Thoracic aorta (tissue), 2 donors: Measurements from ENCODE around the gene MCF2L. TPM values are rescaled to one million over a fixed set of nuclear protein-coding genes. Genes with fewer than 3 reads are reported as not detected.

Source experiments
- ATAC-seq: fragments of 150-250 bp; one replicate; pipeline ENCODE4 v1.8.0; 2017; ENCODE audit warnings: low read depth; ENCODE audit not compliant: insufficient number of reproducible peaks, low FRiP score
- DNase-seq: peaks from one replicate; pipeline ENCODE4 v3.0.0-alpha.2; 2020; ENCODE audit warnings: low spot score
- H3K27ac ChIP-seq, 2 donors: fragments of 200-600 bp; sonication (generic); 1 replicate in 1 of 2; 2 replicates in 1 of 2; pipeline ENCODE4 v1.5.1; 2016; ENCODE audit warnings: mild to moderate bottlenecking in 2 of 2, moderate library complexity in 2 of 2
- H3K27me3 ChIP-seq: fragments of 200-600 bp; sonication (generic); replicated peaks from 2 replicates; pipeline ENCODE4 v1.6.0; 2016; ENCODE audit warnings: mild to moderate bottlenecking; ENCODE audit not compliant: insufficient read depth
- H3K36me3 ChIP-seq: fragments of 200-600 bp; sonication (generic); one replicate; pipeline ENCODE4 v1.5.1; 2016
- H3K4me1 ChIP-seq, 2 donors: fragments of 200-600 bp; sonication (generic); 1 replicate in 1 of 2; 2 replicates in 1 of 2; pipeline versions ENCODE4 v1.5.1 to v1.6.0; 2016; ENCODE audit warnings: low read depth in 2 of 2, mild to moderate bottlenecking in 1 of 2; ENCODE audit not compliant: control insufficient read depth in 1 of 2
- H3K4me3 ChIP-seq: fragments of 200-600 bp; sonication (generic); 2 replicates; pipeline ENCODE4 v1.5.1; 2016; ENCODE audit warnings: mild to moderate bottlenecking
- H3K9me3 ChIP-seq: fragments of 200-600 bp; sonication (generic); 2 replicates; pipeline ENCODE4 v1.5.1; 2016
- CTCF ChIP-seq: fragments of 200-600 bp; sonication (generic); IDR thresholded peaks from one replicate; pipeline ENCODE4 v1.5.1; 2019; ENCODE audit warnings: antibody characterized with exemption
- total RNA-seq, 2 donors: library from RNA; depleted of rRNA; stranded (reverse); fragments of >200 nt; gene quantifications; one replicate each; pipeline versions ENCODE4 v1.1.0 to v1.2.3, GENCODE V29; 2016

The MCF2L gene
- total RNA-seq, 2 donors from 2014 or later, result 34.9 to 49.2 TPM

GRCh38 chr13:112974125-112974524, 5.1 kb downstream of the MCF2L start:
- H3K27ac ChIP-seq, result no peak overlapping the region
- no peak for TF ChIP-seq CTCF
- ATAC-seq (no peak), DNase-seq (no peak)
- H3K4me1 ChIP-seq, result peaks cover 0 to 7% of the 10 kb centered on the region in 2 donors
- H3K36me3 ChIP-seq, result no peaks in the 10 kb centered on the region
- no peaks in the 10 kb centered on the region for H3K9me3 ChIP-seq
- H3K4me3 ChIP-seq, result no peak overlapping the region
- peaks cover 7% of the 10 kb centered on the region for H3K27me3 ChIP-seq

- ATAC-seq, result no peak
- no peaks in the 10 kb centered on the region for H3K36me3 ChIP-seq
- no peak for TF ChIP-seq CTCF
Measured at GRCh38 chr13:112974671-112975070, 5.7 kb downstream of the MCF2L start.

GRCh38 chr13:112975401-112975939, 6.5 kb downstream of the MCF2L start:
- no peak for DNase-seq
- Histone ChIP-seq H3K27me3 (no peaks in the 10 kb centered on the region), H3K36me3 (no peaks in the 10 kb centered on the region), H3K27ac (no peak overlapping the region), H3K9me3 (no peaks in the 10 kb centered on the region), H3K4me1 (no peaks in the 10 kb centered on the region), H3K4me3 (no peak overlapping the region)
- TF ChIP-seq CTCF, result no peak
- no peak for ATAC-seq

More at GRCh38 chr13:112974671-112975070, 5.7 kb downstream of the MCF2L start:
- peaks cover 3% of the 10 kb centered on the region for H3K27me3 ChIP-seq
- no peaks in the 10 kb centered on the region for H3K9me3 ChIP-seq
- no peak overlapping the region for H3K4me3 ChIP-seq
- peaks cover 0 to 2% of the 10 kb centered on the region in 2 donors for H3K4me1 ChIP-seq
- H3K27ac ChIP-seq, result no peak overlapping the region
- no peak for DNase-seq

GRCh38 chr13:112976526-112976925, 7.5 kb downstream of the MCF2L start:
- no peaks in the 10 kb centered on the region for H3K4me1 ChIP-seq
- H3K9me3 ChIP-seq, result no peaks in the 10 kb centered on the region
- H3K4me3 ChIP-seq, result no peak overlapping the region
- no peak for ATAC-seq
- DNase-seq, result no peak
- H3K36me3 ChIP-seq, result no peaks in the 10 kb centered on the region
- no peak overlapping the region for H3K27ac ChIP-seq
- no peak for TF ChIP-seq CTCF
- no peaks in the 10 kb centered on the region for H3K27me3 ChIP-seq

GRCh38 chr13:112977091-112977490, 8.1 kb downstream of the MCF2L start:
- H3K27ac ChIP-seq, result no peak overlapping the region

More at GRCh38 chr13:112977091-112977490, 8.1 kb downstream of the MCF2L start:
- no peak for TF ChIP-seq CTCF
- ATAC-seq (no peak), DNase-seq (no peak)
- H3K4me3 ChIP-seq, result no peak overlapping the region
- H3K36me3 ChIP-seq, result no peaks in the 10 kb centered on the region
- H3K9me3 ChIP-seq, result no peaks in the 10 kb centered on the region
- H3K27me3 ChIP-seq, result no peaks in the 10 kb centered on the region
- H3K4me1 ChIP-seq, result no peaks in the 10 kb centered on the region
